GM23338 (cell line): ENCODE results near the gene F2RL3. TPM values are rescaled to one million over a fixed set of nuclear protein-coding genes. Genes with fewer than 3 reads are reported as not detected.

Source experiments
- ATAC-seq: fragments of 200-7000 bp; cut with Tn5 transposase; 3 replicates; pipeline ENCODE4 v1.9.1; 2020
- DNase-seq: peaks from one replicate; pipeline ENCODE4 v3.0.0-alpha.2; 2015; ENCODE audit warnings: low spot score
- H2AFZ ChIP-seq: fragments of 200-600 bp; sonication (generic); 2 replicates; pipeline ENCODE4 v1.8.0; 2016; ENCODE audit warnings: antibody characterized with exemption, mild to moderate bottlenecking, moderate library complexity
- H3F3A ChIP-seq: fragments of 200-600 bp; sonication (generic); replicated peaks from 2 replicates; pipeline ENCODE4 v1.8.0; 2017; ENCODE audit warnings: antibody characterized with exemption, mixed run types, low read depth
- H3K27ac ChIP-seq: fragments of 200-600 bp; sonication (generic); 2 replicates; pipeline ENCODE4 v1.6.1; 2016; ENCODE audit warnings: low read depth
- H3K27me3 ChIP-seq: fragments of 200-600 bp; sonication (generic); 2 replicates; pipeline ENCODE4 v1.8.0; 2016; ENCODE audit warnings: mild to moderate bottlenecking, mixed run types, moderate library complexity; ENCODE audit not compliant: insufficient read depth
- H3K36me3 ChIP-seq: fragments of 200-600 bp; sonication (generic); 2 replicates; pipeline ENCODE4 v1.8.0; 2016; ENCODE audit warnings: mild to moderate bottlenecking; ENCODE audit not compliant: insufficient read depth
- H3K4me1 ChIP-seq: fragments of 200-600 bp; sonication (generic); 2 replicates; pipeline ENCODE4 v1.8.0; 2016; ENCODE audit warnings: mild to moderate bottlenecking, moderate library complexity; ENCODE audit not compliant: insufficient read depth
- H3K4me2 ChIP-seq: fragments of 200-600 bp; sonication (generic); 2 replicates; pipeline ENCODE4 v1.7.1; 2017; ENCODE audit warnings: mixed run types
- H3K4me3 ChIP-seq: fragments of 200-600 bp; sonication (generic); 2 replicates; pipeline ENCODE4 v1.6.1; 2016; ENCODE audit warnings: mixed run types
- H3K79me2 ChIP-seq: fragments of 200-600 bp; sonication (generic); replicated peaks from 2 replicates; pipeline ENCODE4 v1.8.0; 2017; ENCODE audit warnings: mild to moderate bottlenecking; ENCODE audit not compliant: insufficient read depth
- H3K9me2 ChIP-seq: fragments of 200-600 bp; sonication (generic); 2 replicates; pipeline ENCODE4 v1.8.0; 2017; ENCODE audit not compliant: insufficient read depth
- H4K20me1 ChIP-seq: fragments of 200-600 bp; sonication (generic); replicated peaks from 2 replicates; pipeline ENCODE4 v1.8.0; 2017; ENCODE audit warnings: mild to moderate bottlenecking; ENCODE audit not compliant: insufficient read depth
- H3K27ac Mint-ChIP-seq: 2 replicates; pipeline ENCODE4 v1.8.0; 2020; ENCODE audit warnings: inconsistent platforms, mild to moderate bottlenecking, moderate library complexity, mixed read lengths
- H3K27me3 Mint-ChIP-seq: 3 replicates; pipeline ENCODE4 v1.8.0; 2022; ENCODE audit warnings: low read depth, mild to moderate bottlenecking, moderate library complexity, mixed read lengths, inconsistent platforms; ENCODE audit not compliant: insufficient read depth, poor library complexity
- H3K36me3 Mint-ChIP-seq: 3 replicates; pipeline ENCODE4 v1.8.0; 2021; ENCODE audit warnings: low read depth, mild to moderate bottlenecking, inconsistent platforms, moderate library complexity, mixed read lengths
- H3K4me1 Mint-ChIP-seq: 3 replicates; pipeline ENCODE4 v1.8.0; 2020; ENCODE audit warnings: mild to moderate bottlenecking, inconsistent platforms, mixed read lengths
- H3K4me3 Mint-ChIP-seq: 3 replicates; pipeline ENCODE4 v1.8.0; 2021; ENCODE audit warnings: moderate library complexity, mild to moderate bottlenecking, inconsistent platforms, mixed read lengths
- H3K9me3 Mint-ChIP-seq: 3 replicates; pipeline ENCODE4 v1.8.0; 2020; ENCODE audit warnings: moderate library complexity, mild to moderate bottlenecking, inconsistent platforms, mixed read lengths
- CREB1 ChIP-seq: fragments of 250-450 bp; sonication (Bioruptor Pico); IDR thresholded peaks from 2 replicates; pipeline ENCODE4 v1.5.0; 2020; ENCODE audit warnings: low read depth, mild to moderate bottlenecking, moderate library complexity
- EZH2 ChIP-seq: fragments of 200-600 bp; sonication (generic); IDR thresholded peaks from one replicate; pipeline ENCODE4 v1.8.0; 2017; ENCODE audit warnings: antibody characterized with exemption, mild to moderate bottlenecking, low read depth; ENCODE audit not compliant: unreplicated experiment
- EZH2phosphoT487 ChIP-seq: fragments of 200-600 bp; sonication (generic); IDR thresholded peaks from one replicate; pipeline ENCODE4 v1.8.1; 2018; ENCODE audit warnings: antibody characterized with exemption; ENCODE audit not compliant: unreplicated experiment
- JUNB ChIP-seq: IDR thresholded peaks from one replicate; pipeline ENCODE4 v1.6.1; 2016; ENCODE audit warnings: antibody characterized with exemption; ENCODE audit not compliant: unreplicated experiment
- NANOG ChIP-seq: IDR thresholded peaks from 2 replicates; pipeline ENCODE4 v1.6.1; 2016; ENCODE audit warnings: antibody characterized with exemption, borderline replicate concordance
- POLR2AphosphoS5 ChIP-seq: IDR thresholded peaks from 2 replicates; pipeline ENCODE4 v1.6.1; 2016; ENCODE audit warnings: antibody characterized with exemption, low read depth
- ZNF114 ChIP-seq: fragments of 250-450 bp; sonication (Bioruptor Pico); IDR thresholded peaks from 2 replicates; pipeline ENCODE4 v1.5.0; 2020; ENCODE audit warnings: mild to moderate bottlenecking, moderate library complexity
- ZNF331 ChIP-seq: fragments of 250-450 bp; sonication (Bioruptor Pico); IDR thresholded peaks from 2 replicates; pipeline ENCODE4 v1.5.0; 2020; ENCODE audit warnings: low read depth, mild to moderate bottlenecking, moderate library complexity
- long read RNA-seq: library from polyadenylated mRNA; unstranded; transcript quantifications from one replicate; pipeline ENCODE4 v2.0.0, GENCODE V29; 2020; ENCODE audit not compliant: unreplicated experiment
- polyA plus RNA-seq: library from polyadenylated mRNA; unstranded; fragments of >200 nt; fragmentation: Nextera tagmentation; extraction: Ambion mirVana; gene quantifications from 2 replicates; pipeline ENCODE4 v1.2.1, GENCODE V29; 2016
- total RNA-seq: library from RNA; depleted of rRNA; stranded (reverse); fragments of >200 nt; shearing (Covaris generic); gene quantifications from 2 replicates; pipeline ENCODE4 v1.2.3, GENCODE V29; 2014; rRNA removed
- TF ChIP-seq, protein P1 (sequence below): fragments of 250-450 bp; sonication (Bioruptor Pico); IDR thresholded peaks from 2 replicates; pipeline ENCODE4 v1.5.0; 2020; ENCODE audit warnings: mild to moderate bottlenecking, moderate library complexity
- TF ChIP-seq, protein P2 (sequence below): IDR thresholded peaks from one replicate; pipeline ENCODE4 v1.6.1; 2018; ENCODE audit warnings: antibody characterized with exemption; ENCODE audit not compliant: unreplicated experiment

Gene F2RL3
- total RNA-seq (not detected in 2 replicates), polyA plus RNA-seq (0.14 TPM in 1 of 2 replicates, not detected in the other)
- long read RNA-seq, result 0 reads

DNA sequence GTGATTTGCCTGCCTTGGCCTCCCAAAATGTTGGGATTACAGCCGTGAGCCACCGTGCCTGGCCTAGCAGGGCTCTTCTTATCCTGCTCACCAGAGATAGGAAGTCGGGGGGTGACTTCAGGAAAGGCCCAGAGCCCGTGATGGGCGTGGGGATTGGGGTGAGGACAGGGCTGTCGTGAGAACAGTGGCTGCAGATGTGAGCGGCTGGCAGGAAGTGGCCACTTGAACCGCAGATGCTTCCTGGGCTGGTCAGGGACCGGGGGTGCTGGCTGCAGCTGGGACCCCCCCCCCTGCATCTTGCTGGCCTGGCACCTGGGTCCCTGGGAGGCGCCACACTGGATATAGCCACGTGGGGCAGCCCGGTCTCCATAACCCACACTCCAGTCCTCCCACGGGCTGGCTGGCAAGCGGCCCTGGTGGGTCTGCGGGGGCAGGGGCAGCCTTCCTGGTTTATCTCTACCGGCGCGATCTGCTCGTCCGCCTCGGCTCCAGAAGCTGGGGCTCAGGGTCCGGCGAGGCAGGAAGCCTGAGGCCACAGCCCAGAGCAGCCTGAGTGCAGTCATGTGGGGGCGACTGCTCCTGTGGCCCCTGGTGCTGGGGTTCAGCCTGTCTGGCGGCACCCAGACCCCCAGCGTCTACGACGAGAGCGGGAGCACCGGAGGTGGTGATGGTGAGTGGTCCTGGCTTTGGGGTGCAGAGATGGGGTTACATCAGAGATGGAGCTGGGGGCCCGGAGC lies at the start of gene F2RL3:
Gene F2RL3 (plus strand): TSS at position 371 of the 737 bp plus-strand sequence. CDS start 191 bp downstream, at position 562.
- Mint-ChIP-seq H3K36me3 (no peaks in the 10 kb centered on the region), H3K27me3 (peaks cover 6% of the 10 kb centered on the region), H3K4me1 (peaks cover 3% of the 10 kb centered on the region; the same call in 2 of the 3 replicates), H3K4me3 (no peak within 1 kb of the TSS), H3K27ac (no peak within 1 kb of the TSS), H3K9me3 (peaks cover 2% of the 10 kb centered on the region; the same call in 1 of the 3 replicates)
- H3K9me2 ChIP-seq, result no peaks in the 10 kb centered on the region
- no peaks in the 10 kb centered on the region for H3K36me3 ChIP-seq
- no peaks in the 10 kb centered on the region for H3F3A ChIP-seq
- no peak within 1 kb of the TSS for H3K27ac ChIP-seq
- DNase-seq, result peak; percentile 39
- no peak for TF ChIP-seq CREB1 (CRISPR knock-in tag)
- TF ChIP-seq ZNF331 (CRISPR knock-in tag), result no peak
- TF ChIP-seq, protein P1, sequence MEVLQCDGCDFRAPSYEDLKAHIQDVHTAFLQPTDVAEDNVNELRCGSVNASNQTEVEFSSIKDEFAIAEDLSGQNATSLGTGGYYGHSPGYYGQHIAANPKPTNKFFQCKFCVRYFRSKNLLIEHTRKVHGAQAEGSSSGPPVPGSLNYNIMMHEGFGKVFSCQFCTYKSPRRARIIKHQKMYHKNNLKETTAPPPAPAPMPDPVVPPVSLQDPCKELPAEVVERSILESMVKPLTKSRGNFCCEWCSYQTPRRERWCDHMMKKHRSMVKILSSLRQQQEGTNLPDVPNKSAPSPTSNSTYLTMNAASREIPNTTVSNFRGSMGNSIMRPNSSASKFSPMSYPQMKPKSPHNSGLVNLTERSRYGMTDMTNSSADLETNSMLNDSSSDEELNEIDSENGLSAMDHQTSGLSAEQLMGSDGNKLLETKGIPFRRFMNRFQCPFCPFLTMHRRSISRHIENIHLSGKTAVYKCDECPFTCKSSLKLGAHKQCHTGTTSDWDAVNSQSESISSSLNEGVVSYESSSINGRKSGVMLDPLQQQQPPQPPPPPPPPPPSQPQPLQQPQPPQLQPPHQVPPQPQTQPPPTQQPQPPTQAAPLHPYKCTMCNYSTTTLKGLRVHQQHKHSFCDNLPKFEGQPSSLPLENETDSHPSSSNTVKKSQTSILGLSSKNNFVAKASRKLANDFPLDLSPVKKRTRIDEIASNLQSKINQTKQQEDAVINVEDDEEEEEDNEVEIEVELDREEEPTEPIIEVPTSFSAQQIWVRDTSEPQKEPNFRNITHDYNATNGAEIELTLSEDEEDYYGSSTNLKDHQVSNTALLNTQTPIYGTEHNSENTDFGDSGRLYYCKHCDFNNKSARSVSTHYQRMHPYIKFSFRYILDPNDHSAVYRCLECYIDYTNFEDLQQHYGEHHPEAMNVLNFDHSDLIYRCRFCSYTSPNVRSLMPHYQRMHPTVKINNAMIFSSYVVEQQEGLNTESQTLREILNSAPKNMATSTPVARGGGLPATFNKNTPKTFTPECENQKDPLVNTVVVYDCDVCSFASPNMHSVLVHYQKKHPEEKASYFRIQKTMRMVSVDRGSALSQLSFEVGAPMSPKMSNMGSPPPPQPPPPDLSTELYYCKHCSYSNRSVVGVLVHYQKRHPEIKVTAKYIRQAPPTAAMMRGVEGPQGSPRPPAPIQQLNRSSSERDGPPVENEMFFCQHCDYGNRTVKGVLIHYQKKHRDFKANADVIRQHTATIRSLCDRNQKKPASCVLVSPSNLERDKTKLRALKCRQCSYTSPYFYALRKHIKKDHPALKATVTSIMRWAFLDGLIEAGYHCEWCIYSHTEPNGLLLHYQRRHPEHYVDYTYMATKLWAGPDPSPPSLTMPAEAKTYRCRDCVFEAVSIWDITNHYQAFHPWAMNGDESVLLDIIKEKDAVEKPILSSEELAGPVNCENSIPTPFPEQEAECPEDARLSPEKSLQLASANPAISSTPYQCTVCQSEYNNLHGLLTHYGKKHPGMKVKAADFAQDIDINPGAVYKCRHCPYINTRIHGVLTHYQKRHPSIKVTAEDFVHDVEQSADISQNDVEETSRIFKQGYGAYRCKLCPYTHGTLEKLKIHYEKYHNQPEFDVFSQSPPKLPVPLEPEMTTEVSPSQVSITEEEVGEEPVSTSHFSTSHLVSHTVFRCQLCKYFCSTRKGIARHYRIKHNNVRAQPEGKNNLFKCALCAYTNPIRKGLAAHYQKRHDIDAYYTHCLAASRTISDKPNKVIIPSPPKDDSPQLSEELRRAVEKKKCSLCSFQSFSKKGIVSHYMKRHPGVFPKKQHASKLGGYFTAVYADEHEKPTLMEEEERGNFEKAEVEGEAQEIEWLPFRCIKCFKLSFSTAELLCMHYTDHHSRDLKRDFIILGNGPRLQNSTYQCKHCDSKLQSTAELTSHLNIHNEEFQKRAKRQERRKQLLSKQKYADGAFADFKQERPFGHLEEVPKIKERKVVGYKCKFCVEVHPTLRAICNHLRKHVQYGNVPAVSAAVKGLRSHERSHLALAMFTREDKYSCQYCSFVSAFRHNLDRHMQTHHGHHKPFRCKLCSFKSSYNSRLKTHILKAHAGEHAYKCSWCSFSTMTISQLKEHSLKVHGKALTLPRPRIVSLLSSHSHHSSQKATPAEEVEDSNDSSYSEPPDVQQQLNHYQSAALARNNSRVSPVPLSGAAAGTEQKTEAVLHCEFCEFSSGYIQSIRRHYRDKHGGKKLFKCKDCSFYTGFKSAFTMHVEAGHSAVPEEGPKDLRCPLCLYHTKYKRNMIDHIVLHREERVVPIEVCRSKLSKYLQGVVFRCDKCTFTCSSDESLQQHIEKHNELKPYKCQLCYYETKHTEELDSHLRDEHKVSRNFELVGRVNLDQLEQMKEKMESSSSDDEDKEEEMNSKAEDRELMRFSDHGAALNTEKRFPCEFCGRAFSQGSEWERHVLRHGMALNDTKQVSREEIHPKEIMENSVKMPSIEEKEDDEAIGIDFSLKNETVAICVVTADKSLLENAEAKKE (CRISPR knock-in tag), result no peak
- TF ChIP-seq, protein P2, sequence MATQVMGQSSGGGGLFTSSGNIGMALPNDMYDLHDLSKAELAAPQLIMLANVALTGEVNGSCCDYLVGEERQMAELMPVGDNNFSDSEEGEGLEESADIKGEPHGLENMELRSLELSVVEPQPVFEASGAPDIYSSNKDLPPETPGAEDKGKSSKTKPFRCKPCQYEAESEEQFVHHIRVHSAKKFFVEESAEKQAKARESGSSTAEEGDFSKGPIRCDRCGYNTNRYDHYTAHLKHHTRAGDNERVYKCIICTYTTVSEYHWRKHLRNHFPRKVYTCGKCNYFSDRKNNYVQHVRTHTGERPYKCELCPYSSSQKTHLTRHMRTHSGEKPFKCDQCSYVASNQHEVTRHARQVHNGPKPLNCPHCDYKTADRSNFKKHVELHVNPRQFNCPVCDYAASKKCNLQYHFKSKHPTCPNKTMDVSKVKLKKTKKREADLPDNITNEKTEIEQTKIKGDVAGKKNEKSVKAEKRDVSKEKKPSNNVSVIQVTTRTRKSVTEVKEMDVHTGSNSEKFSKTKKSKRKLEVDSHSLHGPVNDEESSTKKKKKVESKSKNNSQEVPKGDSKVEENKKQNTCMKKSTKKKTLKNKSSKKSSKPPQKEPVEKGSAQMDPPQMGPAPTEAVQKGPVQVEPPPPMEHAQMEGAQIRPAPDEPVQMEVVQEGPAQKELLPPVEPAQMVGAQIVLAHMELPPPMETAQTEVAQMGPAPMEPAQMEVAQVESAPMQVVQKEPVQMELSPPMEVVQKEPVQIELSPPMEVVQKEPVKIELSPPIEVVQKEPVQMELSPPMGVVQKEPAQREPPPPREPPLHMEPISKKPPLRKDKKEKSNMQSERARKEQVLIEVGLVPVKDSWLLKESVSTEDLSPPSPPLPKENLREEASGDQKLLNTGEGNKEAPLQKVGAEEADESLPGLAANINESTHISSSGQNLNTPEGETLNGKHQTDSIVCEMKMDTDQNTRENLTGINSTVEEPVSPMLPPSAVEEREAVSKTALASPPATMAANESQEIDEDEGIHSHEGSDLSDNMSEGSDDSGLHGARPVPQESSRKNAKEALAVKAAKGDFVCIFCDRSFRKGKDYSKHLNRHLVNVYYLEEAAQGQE, result no peak
- no peak for TF ChIP-seq JUNB
- TF ChIP-seq ZNF114 (CRISPR knock-in tag), result no peak
- no peak for TF ChIP-seq POLR2AphosphoS5
- no peak for TF ChIP-seq EZH2
- TF ChIP-seq EZH2phosphoT487, result no peak
- TF ChIP-seq NANOG, result no peak
- no peaks in the 10 kb centered on the region for H3K79me2 ChIP-seq
- H3K27me3 ChIP-seq, result no peaks in the 10 kb centered on the region
- no peaks in the 10 kb centered on the region for H4K20me1 ChIP-seq
- H2AFZ ChIP-seq, result no peak within 1 kb of the TSS
- peak; percentile 7; the same call in 2 of the 3 replicates for ATAC-seq
- H3K4me3 ChIP-seq, result no peak within 1 kb of the TSS
- H3K4me2 ChIP-seq, result no peak within 1 kb of the TSS
- H3K4me1 ChIP-seq, result no peaks in the 10 kb centered on the region; the same call in 1 of the 2 replicates
